LoVo (cell line): ENCODE results near the gene SUGT1.
"Not testable (repeated sequence)": the region's sequence is repeated elsewhere in the genome, so short reads cannot be mapped to it uniquely, and the experiment has no call there.

Experiments used
- DNase-seq: peaks from one replicate; pipeline ENCODE4 v3.0.0-alpha.2; 2016; ENCODE audit warnings: low spot score

Gene SUGT1

DNA sequence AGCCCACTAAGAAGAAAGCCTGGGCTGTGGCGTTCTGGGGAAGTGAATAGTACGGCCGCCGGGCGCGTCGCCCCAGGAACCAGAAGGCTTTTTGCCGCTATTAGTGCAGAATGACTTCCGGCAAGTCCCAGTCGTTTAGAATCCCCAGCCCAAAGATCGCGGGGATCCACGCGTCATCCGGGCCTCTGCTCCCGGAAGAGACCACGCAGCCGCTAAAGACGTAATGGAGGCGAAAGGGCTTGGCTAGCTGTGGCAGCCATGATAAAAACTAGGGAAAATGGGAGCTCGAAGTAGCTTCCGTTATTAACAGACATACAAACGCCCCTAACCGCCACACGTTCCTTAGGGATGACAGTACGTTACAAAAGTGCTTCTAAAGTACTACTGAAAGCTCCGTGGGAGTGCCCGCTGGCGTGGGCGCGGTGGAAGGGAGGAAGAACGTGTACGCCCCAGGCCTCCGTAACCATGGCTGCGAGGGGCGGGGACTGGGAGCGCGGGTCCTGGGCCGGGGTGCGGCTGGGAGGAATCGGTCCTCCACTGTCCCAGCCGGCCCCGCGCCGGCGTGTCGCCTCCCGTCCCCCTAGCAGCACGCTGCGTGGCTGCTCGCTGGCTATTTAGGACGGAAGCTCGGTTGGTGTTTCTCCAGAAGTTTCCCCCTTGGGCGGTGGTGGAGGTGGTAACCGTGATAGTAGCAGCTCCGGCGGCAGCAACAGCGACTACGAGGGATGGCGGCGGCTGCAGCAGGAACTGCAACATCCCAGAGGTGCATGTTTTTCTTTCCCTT is at the start of gene SUGT1:
Gene SUGT1 (plus strand): TSS at position 641 of the 784 bp plus-strand sequence. CDS start 85 bp downstream, at position 726.
- DNase-seq, result peak; percentile 94

DNA sequence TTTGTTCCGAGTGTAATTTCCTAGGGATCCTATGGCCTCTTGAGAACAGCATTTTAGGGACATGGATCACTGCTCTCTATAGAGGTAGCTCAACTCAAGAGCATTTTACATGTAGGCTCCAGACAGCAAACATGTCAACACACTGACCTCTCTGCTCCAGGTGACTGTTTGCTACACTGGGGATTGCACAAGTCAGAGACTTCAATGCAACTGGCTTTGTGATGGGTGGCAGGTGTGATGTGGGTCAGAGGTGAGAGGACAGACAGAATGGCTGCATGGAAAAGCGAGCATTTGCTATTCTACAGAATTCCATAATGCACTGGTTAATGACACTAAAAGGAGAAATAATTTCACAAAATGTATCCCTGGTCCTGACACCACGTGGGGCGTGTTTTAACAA is 49.3 kb upstream of the SUGT1 start:
- DNase-seq, result not testable (repeated sequence)

DNA sequence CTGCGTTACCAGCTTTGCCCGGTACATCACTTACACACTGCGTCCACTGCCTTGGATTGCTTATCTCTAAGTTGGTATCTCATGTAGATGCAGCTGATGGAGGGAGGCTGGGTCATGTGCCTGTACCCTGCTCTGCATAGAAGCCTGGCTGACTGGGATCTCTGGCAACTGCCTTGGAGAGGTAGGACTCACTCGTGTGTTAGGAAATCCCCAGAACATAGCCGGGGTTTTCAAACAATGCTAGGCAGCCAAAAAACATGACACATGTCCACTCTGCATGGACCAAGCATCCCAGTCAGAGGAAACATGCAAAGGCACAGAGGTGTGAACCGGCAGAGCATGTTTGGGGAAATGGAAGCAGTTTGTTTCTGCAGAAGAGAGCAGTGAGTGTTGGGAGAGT is 46.5 kb upstream of the SUGT1 start:
- DNase-seq, result not testable (repeated sequence)

DNA sequence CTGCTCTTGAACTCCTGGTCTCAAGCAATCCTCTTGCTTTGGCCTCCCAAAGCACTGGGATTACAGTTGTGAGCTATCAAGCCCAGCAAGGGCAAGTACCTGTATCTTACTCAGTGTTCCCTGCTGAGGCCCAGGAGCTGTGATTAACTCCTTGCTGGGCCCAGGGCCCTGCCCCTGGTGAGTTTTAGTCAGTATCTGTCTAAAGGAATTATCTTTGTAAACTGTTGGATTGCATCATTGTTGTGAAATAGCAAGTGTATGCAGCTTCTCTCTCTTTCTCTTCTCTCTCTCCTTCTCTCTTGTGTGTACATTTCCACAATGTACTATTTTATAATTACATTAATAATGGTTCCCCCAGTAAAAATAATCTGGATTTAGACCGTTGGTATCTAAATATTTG is 45.8 kb upstream of the SUGT1 start:
- not testable (repeated sequence) for DNase-seq

DNA sequence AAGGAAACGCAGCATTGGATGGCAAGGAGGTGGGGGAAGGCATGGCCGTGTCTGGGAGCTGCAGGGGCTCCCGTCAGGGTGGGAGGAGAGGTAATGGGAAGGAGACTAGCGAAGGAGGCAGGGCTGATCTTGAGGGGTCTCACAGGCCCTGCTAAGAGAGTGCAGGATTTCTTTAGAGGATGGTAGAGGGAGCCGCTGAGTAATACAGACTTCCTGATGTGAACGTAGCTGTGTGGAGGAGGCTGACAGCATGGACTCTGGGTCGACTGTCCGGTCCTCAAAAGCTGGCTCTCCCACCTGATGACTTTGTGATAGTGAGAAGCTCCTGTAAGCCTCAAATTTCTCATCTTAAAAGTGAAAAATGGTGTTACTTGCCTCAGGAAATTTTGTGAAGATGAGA is 44.5 kb upstream of the SUGT1 start:
- DNase-seq, result not testable (repeated sequence)

DNA sequence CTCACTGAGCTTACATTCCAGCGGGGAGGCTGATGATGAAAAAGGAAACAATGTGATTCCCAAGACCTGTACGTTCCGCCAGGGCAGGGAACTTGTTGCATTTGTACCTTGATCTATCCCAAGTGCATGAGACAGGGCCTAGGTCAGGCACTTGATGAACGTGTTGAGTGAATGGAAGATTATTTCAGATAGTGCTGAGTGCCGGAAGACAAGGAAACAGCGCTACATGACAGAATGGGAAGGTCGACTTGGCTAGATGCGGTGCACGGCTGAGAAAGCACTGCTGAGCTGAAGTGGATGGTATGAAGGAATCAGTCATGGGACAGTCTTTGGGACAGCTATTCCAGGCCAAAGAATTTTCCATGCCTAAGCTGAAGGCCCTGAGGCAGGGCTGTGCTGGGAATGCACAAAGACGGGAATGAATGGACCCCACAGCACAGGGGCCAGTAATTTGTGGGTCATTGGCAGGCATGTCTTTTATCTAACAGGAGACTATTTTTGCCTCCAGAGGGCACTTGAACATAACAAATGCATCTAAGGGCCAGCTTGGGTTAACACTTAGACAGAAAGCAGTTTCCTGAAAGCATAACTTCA is 43.5 kb upstream of the SUGT1 start:
- DNase-seq, result peak; percentile 28

DNA sequence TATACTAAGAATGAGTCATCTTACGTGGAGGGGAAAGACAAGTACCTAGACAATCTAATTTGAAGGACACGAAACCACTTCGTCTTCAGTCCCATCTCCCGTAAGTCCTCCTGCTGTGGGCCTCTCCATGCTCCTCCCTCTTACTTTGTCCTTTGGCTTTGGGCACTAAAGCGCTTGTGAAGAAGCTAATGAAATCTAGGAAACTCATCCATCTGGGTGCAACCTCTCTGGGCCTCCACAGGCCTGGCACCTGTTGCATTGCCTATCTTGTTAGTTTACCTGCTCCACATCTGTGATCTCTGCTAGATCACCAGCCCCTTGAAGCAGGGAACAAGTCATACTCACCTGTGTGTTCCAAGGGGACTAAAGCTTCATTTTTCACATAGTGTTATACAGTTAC is 42.5 kb upstream of the SUGT1 start:
- not testable (repeated sequence) for DNase-seq

DNA sequence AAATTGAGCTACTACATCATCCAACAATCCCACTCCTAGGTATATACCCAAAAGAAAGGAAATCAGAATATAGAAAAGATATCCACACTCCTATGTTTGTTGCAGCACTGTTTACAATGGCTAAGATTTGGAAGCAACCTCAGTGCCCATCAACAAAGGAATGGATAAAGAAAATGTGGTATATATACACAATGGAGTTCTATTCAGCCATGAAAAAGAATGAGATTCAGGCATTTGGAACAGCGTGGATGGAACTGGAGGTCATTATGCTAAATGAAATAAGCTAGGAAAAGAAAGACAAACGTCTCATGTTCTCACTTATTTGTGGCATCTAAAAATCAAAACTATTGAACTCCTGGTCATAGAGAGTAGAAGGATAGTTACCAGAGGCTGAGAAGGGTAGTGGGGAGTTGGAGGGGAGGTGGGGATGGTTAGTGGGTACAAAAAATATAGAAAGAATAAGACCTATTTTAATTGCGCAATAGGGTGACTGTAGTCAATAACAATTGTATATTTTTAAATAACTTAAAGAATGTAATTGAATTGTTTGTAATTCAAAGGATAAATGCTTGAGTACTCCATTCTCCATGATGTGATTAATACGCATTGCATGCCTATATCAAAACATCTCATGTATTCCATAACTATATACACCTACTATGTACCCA is 37.4 kb upstream of the SUGT1 start:
- DNase-seq, result no peak

DNA sequence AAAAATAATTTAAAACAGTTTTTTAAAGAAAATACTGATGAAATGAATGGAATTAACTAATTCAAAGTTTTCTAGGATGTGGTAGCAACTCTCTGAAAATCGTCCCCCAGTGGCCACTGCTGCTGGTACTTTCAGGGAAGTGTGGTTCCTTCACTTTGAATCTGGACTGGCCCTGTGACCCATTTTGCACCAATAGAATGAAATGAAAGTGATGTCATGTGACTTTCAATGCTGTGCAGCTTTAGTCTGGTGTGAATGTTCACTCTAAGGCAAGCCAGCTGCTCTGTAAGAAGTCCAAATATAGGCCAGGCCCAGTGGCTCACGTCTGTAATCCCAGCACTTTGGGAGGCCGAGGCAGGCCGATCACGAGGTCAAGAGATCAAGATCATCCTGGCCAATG is 36.8 kb upstream of the SUGT1 start:
- DNase-seq, result no peak

DNA sequence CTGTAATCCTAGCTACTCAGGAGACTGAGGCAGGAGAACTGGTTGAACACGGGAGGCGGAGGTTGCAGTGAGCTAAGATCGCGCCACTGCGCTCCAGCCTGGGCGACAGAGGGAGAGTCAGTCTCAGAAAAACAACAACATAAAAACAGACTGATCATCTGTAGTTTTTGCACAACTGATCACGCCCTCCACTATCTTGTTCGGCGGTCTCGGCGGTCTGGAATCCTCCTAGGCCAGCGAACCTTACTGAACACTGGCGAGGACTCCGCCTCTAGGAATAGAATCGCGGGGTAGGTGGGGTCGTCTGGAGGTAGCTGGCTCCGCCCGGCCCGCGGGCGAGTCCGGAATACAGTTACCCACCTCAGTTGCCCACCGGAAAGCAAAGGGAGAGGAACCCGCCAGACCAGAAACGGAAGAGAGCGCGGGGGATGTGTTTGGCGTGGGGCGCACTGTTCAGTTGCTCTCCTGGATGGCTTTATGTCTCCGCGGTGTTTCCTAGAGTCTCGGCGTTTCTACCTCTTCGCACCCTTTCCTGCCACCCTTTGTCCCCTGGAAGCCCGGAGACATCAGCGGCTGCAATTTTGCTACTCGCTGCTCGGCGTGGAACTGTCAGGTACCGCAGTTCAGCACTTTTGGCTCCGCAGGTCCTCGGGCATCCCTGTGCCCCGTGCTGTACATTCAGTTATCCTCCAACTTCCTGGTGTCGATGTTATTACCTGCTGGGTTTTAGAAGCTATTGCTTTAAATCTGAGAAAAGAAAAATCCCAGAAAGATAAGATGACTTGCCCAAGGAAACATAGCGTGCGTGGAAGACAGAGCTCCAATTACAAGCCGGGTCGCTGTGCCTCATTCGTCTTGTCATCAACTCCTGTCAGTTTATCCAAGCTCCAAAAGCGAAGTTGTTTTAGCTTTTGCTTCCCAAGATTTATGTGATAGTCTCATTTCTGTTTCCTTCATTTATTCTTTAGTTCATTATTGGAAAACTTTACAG is 35.3 kb upstream of the SUGT1 start:
- peak; percentile 87 for DNase-seq

DNA sequence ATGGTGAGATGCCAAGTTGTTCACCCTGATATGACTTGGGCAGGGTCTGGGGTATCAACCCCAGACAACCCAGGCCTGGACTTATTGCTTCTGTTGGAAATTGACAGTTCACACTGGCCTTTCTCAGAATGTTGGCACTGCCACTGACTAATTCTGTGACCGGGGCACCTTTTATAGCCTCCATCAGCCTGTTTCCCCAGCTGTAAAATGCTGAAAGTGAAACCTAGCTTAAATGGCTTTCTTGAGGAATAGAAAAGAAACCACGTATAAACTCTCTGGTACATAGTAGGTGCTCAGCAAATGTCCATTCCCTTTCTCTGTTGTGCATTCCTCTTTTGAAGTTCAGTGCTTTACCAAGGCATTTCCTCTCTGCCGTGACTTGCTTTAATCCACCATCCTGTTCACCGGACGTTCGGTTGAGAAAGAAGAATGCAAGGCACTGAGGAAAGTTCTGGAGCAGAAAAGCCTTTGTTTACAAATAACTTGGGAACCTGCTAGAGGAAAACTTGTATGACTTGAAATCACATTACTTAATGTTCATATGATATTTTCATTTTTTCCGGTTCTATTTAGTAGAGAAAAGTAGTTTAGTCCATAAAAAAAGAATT is 21.4 kb upstream of the SUGT1 start:
- not testable (repeated sequence) for DNase-seq

DNA sequence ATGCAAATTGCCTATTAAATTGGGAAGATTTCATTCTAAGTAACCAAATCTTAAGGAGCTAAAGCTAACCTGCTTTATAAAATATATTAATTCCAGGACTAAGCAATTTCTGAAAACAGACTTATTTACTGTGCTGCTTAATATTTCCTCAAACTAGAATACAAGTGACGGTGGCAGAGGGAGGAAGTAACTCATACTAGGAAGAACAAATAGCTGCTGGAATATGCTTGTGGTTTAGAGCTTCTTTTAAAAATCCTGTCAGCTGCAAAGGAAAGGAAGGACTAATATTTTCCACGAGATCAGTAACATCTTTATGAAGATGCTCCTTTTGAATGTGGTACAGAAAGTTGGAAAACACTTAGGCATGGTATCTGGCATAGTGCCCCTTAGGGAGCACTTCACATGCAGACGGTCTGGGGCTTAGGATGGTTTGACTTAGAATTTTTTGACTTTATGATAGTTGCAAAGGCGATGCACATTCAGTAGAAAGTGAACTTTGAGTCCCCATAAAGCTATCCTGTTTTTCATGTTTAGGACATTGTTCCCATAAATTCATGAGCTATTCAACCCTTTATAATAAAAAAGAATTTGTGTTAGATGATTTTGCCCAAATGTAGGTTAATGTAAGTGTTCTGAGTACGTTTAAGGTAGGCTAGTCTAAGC is 13.8 kb upstream of the SUGT1 start:
- DNase-seq, result no peak

DNA sequence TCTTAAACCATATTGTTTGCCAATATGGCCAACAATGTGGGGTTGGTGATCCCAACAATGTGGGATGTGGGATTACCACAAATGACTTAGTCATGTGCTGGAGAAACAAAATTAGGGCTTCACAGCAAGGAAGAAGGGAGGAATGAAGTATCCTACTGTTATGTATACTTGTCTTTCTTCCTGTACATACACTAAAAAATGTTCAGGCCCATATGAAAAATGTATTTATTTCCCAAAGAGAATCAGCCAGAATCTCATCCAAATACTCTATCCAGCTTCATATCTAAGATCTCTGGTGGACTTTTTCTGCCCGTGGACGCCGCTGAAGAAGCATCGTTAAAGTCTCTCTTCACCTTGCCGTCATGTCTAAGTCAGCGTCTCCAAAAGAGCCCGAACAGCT is 10.5 kb upstream of the SUGT1 start, which contains the start of gene HNRNPA1L2:
Gene HNRNPA1L2 (plus strand): TSS at position 301 of the 400 bp plus-strand sequence. CDS start 62 bp downstream, at position 363.
- DNase-seq, result no peak

DNA sequence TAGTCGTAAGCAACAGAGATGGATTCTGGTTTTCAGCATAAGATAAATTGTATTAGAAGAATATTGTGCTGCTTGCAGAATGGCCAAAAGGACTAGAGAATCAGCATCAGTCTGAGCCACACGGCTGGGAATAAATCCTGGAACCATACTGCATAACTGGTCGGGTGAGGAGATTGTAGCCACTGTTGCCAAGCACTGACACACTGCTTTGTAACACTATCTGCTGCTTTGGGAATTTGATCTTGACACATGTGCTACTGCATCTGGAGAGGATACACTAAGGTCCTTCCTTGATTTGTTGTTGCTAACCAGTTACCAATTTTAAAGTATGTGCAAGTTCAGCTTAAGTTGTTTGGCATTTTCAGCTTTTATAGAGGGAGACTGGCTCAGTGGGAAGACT is 8.5 kb upstream of the SUGT1 start:
- DNase-seq, result no peak

DNA sequence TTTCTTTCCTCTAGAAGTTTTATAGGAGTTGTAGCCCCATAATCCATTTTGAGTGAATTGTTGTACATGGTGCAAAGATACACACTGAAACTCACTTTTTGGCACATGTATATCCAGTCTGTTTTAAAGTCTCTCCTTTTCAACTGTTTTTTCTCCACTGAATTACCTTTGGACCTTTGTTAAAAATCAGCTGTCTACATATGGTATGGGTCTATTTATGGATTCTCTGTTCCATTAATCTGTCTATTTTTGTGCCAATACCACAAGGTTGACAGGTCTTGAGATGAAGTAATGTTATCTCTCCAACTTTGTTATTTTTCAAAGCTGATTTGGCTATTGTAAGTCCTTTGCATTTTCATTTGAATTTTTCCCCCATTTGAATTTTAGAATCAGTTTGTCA is 5.7 kb upstream of the SUGT1 start:
- no peak for DNase-seq

DNA sequence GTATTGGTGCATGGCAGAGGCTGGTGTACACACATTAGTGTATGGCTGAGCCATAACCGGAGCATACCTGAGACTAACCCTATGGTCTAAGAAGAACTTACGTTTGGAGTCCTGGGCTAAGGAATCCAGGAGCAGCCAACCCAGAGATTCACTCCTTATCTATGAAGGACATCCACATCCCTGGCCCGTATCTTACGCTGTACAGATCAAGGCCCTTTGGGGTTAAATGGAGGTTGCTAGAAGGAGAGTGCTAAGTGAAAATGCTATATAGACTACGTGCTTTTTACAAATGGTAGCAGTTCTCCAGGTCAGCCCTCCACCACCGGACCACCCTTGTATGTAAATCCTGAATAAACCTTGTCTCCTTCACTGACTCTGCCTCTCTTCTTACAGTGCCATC is 1.9 kb upstream of the SUGT1 start:
- no peak for DNase-seq

DNA sequence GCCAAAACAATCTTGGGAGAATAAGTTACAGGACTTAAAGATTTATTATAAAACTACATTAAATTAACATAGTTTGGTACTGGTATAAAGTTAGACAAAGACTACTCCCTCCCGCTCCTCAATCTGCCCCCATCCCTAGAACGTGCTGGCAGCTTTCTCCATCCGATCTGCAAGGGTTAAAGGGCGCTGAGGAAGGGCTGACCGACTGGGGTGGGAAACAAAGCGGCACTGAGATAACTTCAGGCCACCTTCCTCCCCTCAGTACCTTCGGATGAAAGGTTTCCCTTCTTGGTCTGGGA is 790 bp upstream of the SUGT1 start:
- no peak for DNase-seq

DNA sequence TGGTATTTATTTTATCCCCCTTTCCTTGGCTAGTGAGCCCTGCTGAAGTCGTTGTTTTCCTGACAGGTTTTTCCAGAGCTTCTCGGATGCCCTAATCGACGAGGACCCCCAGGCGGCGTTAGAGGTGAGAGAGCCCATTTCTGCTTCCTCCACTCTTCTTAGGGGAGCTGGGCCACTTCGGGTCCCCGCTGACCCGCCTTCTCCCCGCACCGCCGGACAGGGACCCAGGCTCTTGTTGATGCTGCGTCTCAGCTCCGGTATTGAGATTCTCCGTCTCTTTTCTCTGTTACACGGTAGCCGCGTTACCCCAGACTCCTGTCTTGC is 306 bp downstream of the SUGT1 start:
- DNase-seq, result no peak

DNA sequence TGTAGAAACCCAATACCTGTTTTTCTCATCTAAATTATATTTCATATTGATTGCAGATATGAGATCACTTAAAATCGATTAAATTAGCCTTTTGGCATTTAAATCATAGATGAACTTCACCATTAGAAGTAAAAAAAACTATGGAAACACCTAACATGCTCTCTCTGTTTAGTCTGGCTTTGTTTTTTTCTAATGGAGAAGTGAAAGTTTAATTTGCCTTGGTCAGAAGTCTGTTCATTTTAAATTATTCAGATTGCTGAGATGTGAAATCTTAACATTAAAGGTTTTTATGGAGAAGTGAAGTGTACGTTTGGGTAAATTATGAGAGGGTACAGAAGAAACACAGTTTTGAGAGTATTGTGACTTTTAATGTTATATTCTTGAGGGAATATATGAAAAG is 6.7 kb downstream of the SUGT1 start:
- DNase-seq, result no peak

DNA sequence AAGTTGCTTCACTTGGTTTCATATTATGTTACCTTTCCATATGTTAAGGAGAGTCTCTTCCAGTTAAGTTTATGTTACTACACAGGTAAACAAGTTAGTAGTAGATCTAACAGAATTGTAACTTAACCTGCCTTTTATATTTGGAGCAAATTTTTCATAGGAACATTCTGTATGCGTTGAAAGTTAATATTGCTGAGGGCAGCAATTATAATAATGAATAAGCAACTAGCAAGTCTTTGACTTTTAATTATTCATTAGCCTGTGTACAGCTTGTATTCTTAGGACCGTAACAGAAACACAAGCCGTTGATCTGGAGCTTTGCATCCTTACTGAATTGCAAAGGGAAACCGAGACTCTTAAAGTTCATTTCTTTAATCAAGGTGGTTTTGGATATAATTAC is 11.6 kb downstream of the SUGT1 start:
- DNase-seq, result no peak

DNA sequence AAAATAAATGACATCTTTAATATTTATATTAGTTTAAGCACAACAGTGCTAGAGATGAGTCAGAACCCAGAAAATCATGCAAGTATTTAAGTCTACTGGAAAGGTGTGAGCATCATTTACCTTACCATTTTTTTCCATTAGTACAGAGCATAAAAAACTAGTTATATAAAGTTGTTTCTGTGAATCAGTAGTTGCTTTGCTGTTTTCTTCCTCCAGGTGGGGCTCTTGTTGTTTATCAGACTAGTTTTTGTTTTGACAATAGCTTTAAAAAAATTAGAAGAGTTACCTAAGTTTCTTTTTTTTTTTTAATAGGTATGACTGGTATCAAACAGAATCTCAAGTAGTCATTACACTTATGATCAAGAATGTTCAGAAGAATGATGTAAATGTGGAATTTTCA is 12.7 kb downstream of the SUGT1 start:
- peak; percentile 7 for DNase-seq
